HCT116 (cell line): ENCODE measurements around the gene CUX1. TPM values are rescaled to one million over a fixed set of nuclear protein-coding genes. Genes with fewer than 3 reads are reported as not detected.

ENCODE experiments used
- ATAC-seq: fragments of 200-7000 bp; cut with Tn5 transposase; 2 replicates; pipeline ENCODE4 v1.9.1; 2020; ENCODE audit warnings: mild to moderate bottlenecking, moderate library complexity
- BruUV-seq: library from RNA; stranded (reverse); fragments of 400-500 nt; replicated peaks from 2 replicates; lab custom pipeline; 2021; lab: Mats Ljungman, UMichigan
- CTCF ChIA-PET: fragments of 300-600 bp; sonication (Branson Sonifier 250); formaldehyde crosslinking; loops from one replicate; lab custom pipeline; 2021; ENCODE audit warnings: antibody characterized with exemption; lab: Charles Lee
- POLR2A ChIA-PET: fragments of 300-600, 350-600 bp; sonication (Branson Sonifier 250); formaldehyde crosslinking; loops from one replicate; lab custom pipeline; 2021; ENCODE audit warnings: antibody characterized with exemption; lab: Charles Lee
- RAD21 ChIA-PET, 2 experiments: fragments of 300-600 bp; sonication (Branson Sonifier 250); formaldehyde crosslinking; loops; one replicate each; lab custom pipeline; 2023; ENCODE audit warnings: low total read pairs in 2 of 2; ENCODE audit not compliant: uncharacterized antibody in 2 of 2, unreplicated experiment in 2 of 2, low non-redundant PET in 1 of 2; lab: Charles Lee
- DNase-seq: peaks from one replicate; pipeline ENCODE4 v3.0.0-alpha.2; 2010; ENCODE audit warnings: low read depth, low spot score
- H2AFZ ChIP-seq: fragments of 200-600 bp; shearing (Covaris generic), sonication (generic); 2 replicates; pipeline ENCODE4 v1.6.1; 2017; ENCODE audit warnings: low read depth, mixed run types, mixed read lengths, antibody characterized with exemption, low read length; ENCODE audit not compliant: poor library complexity, severe bottlenecking
- H3K27ac ChIP-seq: 2 replicates; pipeline ENCODE4 v1.5.1; 2012; ENCODE audit warnings: low read depth, low read length
- H3K27me3 ChIP-seq: fragments of 200-600 bp; sonication (generic); 2 replicates; pipeline ENCODE4 v1.6.1; 2016; ENCODE audit warnings: mixed run types, low read length, mixed read lengths; ENCODE audit not compliant: insufficient read depth
- H3K36me3 ChIP-seq, 2 experiments: fragments of 200-500 bp in 1 of 2; fragments of 200-600 bp in 1 of 2; sonication (Bioruptor generic) in 1 of 2; sonication (generic) in 1 of 2; 2 replicates each; pipeline versions ENCODE4 v1.5.1 to v1.6.1; 2014 to 2016; ENCODE audit warnings: low read length in 2 of 2, inconsistent platforms in 1 of 2, mixed read lengths in 1 of 2, mixed run types in 1 of 2; ENCODE audit not compliant: insufficient read depth in 2 of 2, control insufficient read depth in 1 of 2
- H3K4me1 ChIP-seq, 2 experiments: fragments of 200-600 bp in 1 of 2; sonication (generic) in 1 of 2; 2 replicates each; pipeline versions ENCODE4 v1.5.1 to v1.6.1; 2012 to 2017; ENCODE audit warnings: low read length in 2 of 2, inconsistent platforms in 1 of 2, mild to moderate bottlenecking in 1 of 2, mixed read lengths in 1 of 2, mixed run types in 1 of 2, moderate library complexity in 1 of 2; ENCODE audit not compliant: insufficient read depth in 2 of 2, control insufficient read depth in 1 of 2
- H3K4me2 ChIP-seq: fragments of 200-600 bp; sonication (generic); 2 replicates; pipeline ENCODE4 v1.6.1; 2017; ENCODE audit warnings: mixed run types, low read length, mixed read lengths
- H3K4me3 ChIP-seq, 2 experiments: fragments of 200-600 bp in 1 of 2; sonication (generic) in 1 of 2; replicated peaks in 1 of 2; 2 replicates each; pipeline ENCODE4 v1.5.1; 2011 to 2016; ENCODE audit warnings: low read length in 2 of 2, control low read depth in 1 of 2, low read depth in 1 of 2, mild to moderate bottlenecking in 1 of 2, mixed read lengths in 1 of 2, mixed run types in 1 of 2
- H3K79me2 ChIP-seq: fragments of 200-600 bp; sonication (generic); 2 replicates; pipeline ENCODE4 v1.6.1; 2017; ENCODE audit warnings: mild to moderate bottlenecking, mixed run types, low read length, moderate library complexity, mixed read lengths; ENCODE audit not compliant: insufficient read depth
- H3K9ac ChIP-seq: fragments of 200-600 bp; sonication (generic); 2 replicates; pipeline ENCODE4 v1.6.1; 2016; ENCODE audit warnings: low read length, mixed read lengths
- H3K9me2 ChIP-seq: fragments of 200-600 bp; sonication (generic), shearing (Covaris generic); 2 replicates; pipeline ENCODE4 v1.6.1; 2017; ENCODE audit warnings: mixed run types, mild to moderate bottlenecking, moderate library complexity; ENCODE audit not compliant: insufficient read depth
- H3K9me3 ChIP-seq, 2 experiments: fragments of 200-500 bp in 1 of 2; fragments of 200-600 bp in 1 of 2; sonication (Bioruptor generic) in 1 of 2; sonication (generic) in 1 of 2; 2 replicates each; pipeline ENCODE4 v1.6.1; 2014 to 2017; ENCODE audit warnings: low read length in 2 of 2, mixed read lengths in 2 of 2, inconsistent platforms in 1 of 2, low read depth in 1 of 2, mild to moderate bottlenecking in 1 of 2, mixed run types in 1 of 2, moderate library complexity in 1 of 2; ENCODE audit not compliant: control insufficient read depth in 1 of 2, insufficient read depth in 1 of 2
- H4K20me1 ChIP-seq: fragments of 200-600 bp; sonication (generic), shearing (Covaris generic); 2 replicates; pipeline ENCODE4 v1.6.1; 2017; ENCODE audit warnings: mixed run types, mild to moderate bottlenecking, moderate library complexity; ENCODE audit not compliant: insufficient read depth
- ATF3 ChIP-seq: IDR thresholded peaks from 2 replicates; pipeline ENCODE4 v1.6.1; 2012
- CTCF ChIP-seq, 3 experiments: fragments of 200-600 bp in 1 of 3; sonication (generic) in 1 of 3; IDR thresholded peaks in 2 of 3; conservative IDR thresholded peaks in 1 of 3; 2 replicates each; pipeline ENCODE4 v1.5.1; 2012 to 2017; ENCODE audit warnings: low read depth in 2 of 3, low read length in 2 of 3, antibody characterized with exemption in 1 of 3, borderline replicate concordance in 1 of 3, control low read depth in 1 of 3, mild to moderate bottlenecking in 1 of 3, mixed read lengths in 1 of 3, mixed run types in 1 of 3, moderate library complexity in 1 of 3; ENCODE audit not compliant: insufficient read depth in 1 of 3
- EGR1 ChIP-seq: IDR thresholded peaks from 2 replicates; pipeline ENCODE4 v1.6.1; 2012; ENCODE audit warnings: low read depth
- ELF1 ChIP-seq: IDR thresholded peaks from 2 replicates; pipeline ENCODE4 v1.6.1; 2012; ENCODE audit warnings: low read depth, borderline replicate concordance
- EZH2 ChIP-seq: fragments of 200-600 bp; sonication (generic); IDR thresholded peaks from 2 replicates; pipeline ENCODE4 v1.6.1; 2017; ENCODE audit warnings: antibody characterized with exemption, mixed run types
- FOSL1 ChIP-seq: IDR thresholded peaks from 2 replicates; pipeline ENCODE4 v1.6.1; 2012; ENCODE audit warnings: low read depth
- JUND ChIP-seq: IDR thresholded peaks from 2 replicates; pipeline ENCODE4 v1.6.1; 2012
- MAX ChIP-seq: IDR thresholded peaks from 2 replicates; pipeline ENCODE4 v1.6.1; 2012
- REST ChIP-seq: IDR thresholded peaks from 2 replicates; pipeline ENCODE4 v1.6.1; 2012; ENCODE audit warnings: low read depth
- SIN3A ChIP-seq: IDR thresholded peaks from 2 replicates; pipeline ENCODE4 v1.6.1; 2012; ENCODE audit warnings: low read depth
- SRF ChIP-seq: IDR thresholded peaks from 2 replicates; pipeline ENCODE4 v1.6.1; 2012; ENCODE audit warnings: low read depth
- TCF7L2 ChIP-seq: IDR thresholded peaks from 2 replicates; pipeline ENCODE4 v1.7.0; 2011; ENCODE audit warnings: borderline replicate concordance, inconsistent platforms; ENCODE audit not compliant: insufficient read depth, insufficient read length; ENCODE audit errors: extremely low read depth
- YY1 ChIP-seq: IDR thresholded peaks from 2 replicates; pipeline ENCODE4 v1.6.1; 2011; ENCODE audit warnings: low read length, low read depth, moderate library complexity, mild to moderate bottlenecking; ENCODE audit not compliant: insufficient replicate concordance; ENCODE audit errors: extremely low read depth
- ZBTB33 ChIP-seq: IDR thresholded peaks from 2 replicates; pipeline ENCODE4 v1.6.1; 2011; ENCODE audit warnings: mild to moderate bottlenecking, low read length, moderate library complexity; ENCODE audit not compliant: insufficient replicate concordance; ENCODE audit errors: extremely low read depth
- intact Hi-C: fragments of 100-400 bp; cut with micrococcal nuclease; formaldehyde crosslinking; loops from 2 replicates; pipeline ENCODE4 v1.10.0; 2022
- total RNA-seq: library from RNA; stranded (reverse); gene quantifications from one replicate; pipeline ENCODE4 v1.2.1, GENCODE V29; 2021; ENCODE audit not compliant: unreplicated experiment

The CUX1 gene
- total RNA-seq, 1 experiment from 2014 or later = 68.9 TPM

- Histone ChIP-seq H3K36me3 (no peaks in the 10 kb centered on the region), H4K20me1 (no peaks in the 10 kb centered on the region), H3K79me2 (peaks cover 24% of the 10 kb centered on the region), H3K4me1 (peaks cover 11 to 25% of the 10 kb centered on the region in 2 experiments; a peak in 3 of 4 replicates), H2AFZ (no peak overlapping the region), H3K9me2 (no peaks in the 10 kb centered on the region), H3K27me3 (no peaks in the 10 kb centered on the region), H3K27ac (no peak overlapping the region), H3K9ac (no peak overlapping the region), H3K4me2 (no peak overlapping the region), H3K9me3 (no peaks in the 10 kb centered on the region), H3K4me3 (no peak overlapping the region)
- TF ChIP-seq ZBTB33 (no peak), REST (no peak), MAX (no peak), ELF1 (no peak), TCF7L2 (no peak), FOSL1 (no peak), SIN3A (no peak), EGR1 (no peak), SRF (no peak), EZH2 (no peak), JUND (no peak), YY1 (no peak), CTCF (IDR thresholded peaks at IDR 0.05 in 2 of 3, conservative IDR thresholded peaks at IDR 0.05 in 1 of 3; ENCODE audit: borderline replicate concordance in 1 of 3, insufficient read depth in 1 of 3, low read depth in 2 of 3, low read length in 2 of 3) (no peak), ATF3 (no peak)
- CTCF ChIA-PET = no interaction called here
- ATAC-seq (no peak), DNase-seq (no peak)
- RAD21 ChIA-PET = no interaction called here
- POLR2A ChIA-PET = no interaction called here
- BruUV-seq = no TSS peak
- intact Hi-C loops = no loop called here
These were observed 157.6 kb downstream of the CUX1 start for GRCh38 chr7:101975046-101975445.
